ENCODE measurements around the gene RBM43.

The RBM43 gene

GRCh38 chr2:151206446-151206968 is 55.2 kb downstream of the RBM43 start:
- no peak for DNase-seq

GRCh38 chr2:151205571-151205970 is 56.1 kb downstream of the RBM43 start:
- DNase-seq = no peak

GRCh38 chr2:151204756-151205155 is 56.9 kb downstream of the RBM43 start:
- DNase-seq = no peak

- DNase-seq = no peak
These were observed 60.8 kb downstream of the RBM43 start for GRCh38 chr2:151200844-151201243.

- no peak for DNase-seq
These were observed 61.4 kb downstream of the RBM43 start for GRCh38 chr2:151200277-151200676.

GRCh38 chr2:151198645-151199044 is 63.0 kb downstream of the RBM43 start:
- DNase-seq = no peak

All from activated naive CD4-positive, alpha-beta T cell (primary cell).